Measurements from ENCODE around the gene RSPH3. TPM values are rescaled to one million over a fixed set of nuclear protein-coding genes. Genes with fewer than 3 reads are reported as not detected.

Gene RSPH3
- total and polyA plus RNA-seq, 4 donors, result 4.4 to 16.8 (median 9.7) TPM

- TF ChIP-seq CTCF (IDR thresholded peaks at IDR 0.05; ENCODE audit: control extremely low read depth, extremely low read depth), result no peak
- Histone ChIP-seq H3K27ac (ENCODE audit: low read depth in 1 of 2, low read length in 1 of 2) (no peak overlapping the region), H3K4me1 (ENCODE audit: control insufficient read depth in 5 of 5, insufficient read depth in 5 of 5, low read length in 5 of 5) (no peaks in the 10 kb centered on the region), H3K4me3 (no peak overlapping the region), H3K9ac (ENCODE audit: insufficient read depth in 1 of 2, low read length in 2 of 2) (no peak overlapping the region), H3K27me3 (ENCODE audit: control insufficient read depth in 3 of 3, insufficient read depth in 3 of 3, low read length in 2 of 3) (no peaks in the 10 kb centered on the region), H3K36me3 (ENCODE audit: control insufficient read depth in 4 of 4, insufficient read depth in 4 of 4, low read length in 4 of 4) (peaks cover 0 to 2% (median under 1%) of the 10 kb centered on the region in 4 donors), H3K9me3 (ENCODE audit: control insufficient read depth in 4 of 4, insufficient read depth in 3 of 4, low read length in 3 of 4) (peaks cover 0 to 2% (median 0%) of the 10 kb centered on the region in 4 donors)
- DNase-seq, result no peak
- WGBS, 2 donors, result 87 to 94% methylated on average over 3 of the region's 3 CpGs
- no peak for ATAC-seq (ENCODE audit: insufficient read depth, low FRiP score)
These were observed 37.6 kb downstream of the RSPH3 start for GRCh38 chr6:158962371-158962770.

GRCh38 chr6:158960026-158960425 is 40.0 kb downstream of the RSPH3 start:
- no peak overlapping the region for H3K9ac ChIP-seq (ENCODE audit: insufficient read depth in 1 of 2, low read length in 2 of 2)
- H3K27ac ChIP-seq (ENCODE audit: low read depth in 1 of 2, low read length in 1 of 2), result no peak overlapping the region
- no peaks in the 10 kb centered on the region for H3K4me1 ChIP-seq (ENCODE audit: control insufficient read depth in 5 of 5, insufficient read depth in 5 of 5, low read length in 5 of 5)
- WGBS, 2 donors, result 85 to 87% methylated on average over 2 of the region's 2 CpGs
- DNase-seq (no peak), ATAC-seq (ENCODE audit: insufficient read depth, low FRiP score) (no peak)
- TF ChIP-seq CTCF (IDR thresholded peaks at IDR 0.05; ENCODE audit: control extremely low read depth, extremely low read depth), result no peak
- no peaks in the 10 kb centered on the region for H3K9me3 ChIP-seq (ENCODE audit: control insufficient read depth in 4 of 4, insufficient read depth in 3 of 4, low read length in 3 of 4)
- no peak overlapping the region for H3K4me3 ChIP-seq
- H3K36me3 ChIP-seq (ENCODE audit: control insufficient read depth in 4 of 4, insufficient read depth in 4 of 4, low read length in 4 of 4), result peaks cover 0 to 2% (median under 1%) of the 10 kb centered on the region in 4 donors
- H3K27me3 ChIP-seq (ENCODE audit: control insufficient read depth in 3 of 3, insufficient read depth in 3 of 3, low read length in 2 of 3), result no peaks in the 10 kb centered on the region

- Histone ChIP-seq H3K9me3 (ENCODE audit: control insufficient read depth in 4 of 4, insufficient read depth in 3 of 4, low read length in 3 of 4) (no peaks in the 10 kb centered on the region), H3K4me3 (no peak overlapping the region), H3K9ac (ENCODE audit: insufficient read depth in 1 of 2, low read length in 2 of 2) (no peak overlapping the region), H3K36me3 (ENCODE audit: control insufficient read depth in 4 of 4, insufficient read depth in 4 of 4, low read length in 4 of 4) (peaks cover 0 to 2% (median under 1%) of the 10 kb centered on the region in 4 donors), H3K4me1 (ENCODE audit: control insufficient read depth in 5 of 5, insufficient read depth in 5 of 5, low read length in 5 of 5) (no peaks in the 10 kb centered on the region), H3K27me3 (ENCODE audit: control insufficient read depth in 3 of 3, insufficient read depth in 3 of 3, low read length in 2 of 3) (no peaks in the 10 kb centered on the region), H3K27ac (ENCODE audit: low read depth in 1 of 2, low read length in 1 of 2) (no peak overlapping the region)
- no peak for ATAC-seq (ENCODE audit: insufficient read depth, low FRiP score)
- DNase-seq, result no peak
- no peak for TF ChIP-seq CTCF (IDR thresholded peaks at IDR 0.05; ENCODE audit: control extremely low read depth, extremely low read depth)
- 84 to 89% methylated on average over 4 of the region's 4 CpGs for WGBS, 2 donors
These were observed 40.5 kb downstream of the RSPH3 start for GRCh38 chr6:158959552-158959951.
